ENCODE measurements around the gene LIMD2. TPM values are rescaled to one million over a fixed set of nuclear protein-coding genes. Genes with fewer than 3 reads are reported as not detected.

LIMD2 gene
- total RNA-seq, 2 donors from 2014 or later: 97.5 to 111 TPM

DNA sequence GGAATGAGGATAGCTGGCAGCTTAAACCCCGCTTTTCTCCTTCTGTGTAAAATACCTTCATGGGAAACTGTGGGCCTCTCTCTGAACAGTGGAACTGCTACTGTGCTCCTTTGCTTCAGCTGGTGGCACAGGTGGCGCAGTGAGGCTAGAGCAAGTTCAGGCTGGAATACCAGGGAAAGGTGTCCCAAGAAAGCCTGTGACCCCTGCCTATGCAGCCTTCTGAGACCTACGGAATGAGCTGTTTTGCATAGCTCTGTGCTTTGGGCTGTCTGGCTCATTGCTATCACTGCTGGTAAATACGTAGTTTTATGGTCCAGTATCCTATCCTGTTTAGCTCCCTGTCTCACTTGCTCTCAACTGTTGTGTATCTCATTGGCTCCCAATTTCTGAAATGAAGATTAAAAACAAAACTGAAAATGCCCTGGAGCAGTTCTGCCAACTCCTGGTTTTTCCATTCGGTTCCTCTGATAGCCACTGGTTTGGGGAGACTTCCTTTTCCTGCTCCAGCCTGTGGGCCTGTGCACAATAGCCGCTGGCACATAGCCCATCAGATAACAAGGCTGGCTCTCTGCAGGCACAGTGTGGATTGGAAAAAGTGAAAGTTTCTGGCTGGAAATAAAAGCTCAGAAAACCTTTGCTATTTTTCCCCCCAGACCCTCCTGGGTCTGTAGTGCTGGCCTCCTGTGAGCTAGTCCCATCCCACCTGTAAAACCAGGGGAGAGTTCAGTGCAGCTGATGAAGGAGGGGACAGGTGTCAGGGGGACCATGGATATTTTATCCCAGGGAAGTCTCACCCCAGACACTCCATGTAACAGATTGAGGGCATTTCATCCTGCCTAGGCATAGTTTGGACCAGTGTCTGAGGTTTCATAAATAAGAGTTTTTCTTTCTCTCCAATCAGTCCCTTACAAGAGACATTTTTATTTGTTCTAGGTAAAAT lies 24.0 kb downstream of the LIMD2 start:
- Histone ChIP-seq H3K27ac (ENCODE audit: low read depth, low read length) (no peak overlapping the region), H3K4me1 (ENCODE audit: control insufficient read depth, insufficient read depth, low read length) (peaks cover 17% of the 10 kb centered on the region), H3K27me3 (ENCODE audit: control insufficient read depth, insufficient read depth, low read length, poor library complexity, severe bottlenecking) (no peaks in the 10 kb centered on the region), H3K9ac (ENCODE audit: extremely low read depth, low read length, poor library complexity, severe bottlenecking) (no peak overlapping the region), H3K9me3 (ENCODE audit: control insufficient read depth, low read length) (no peaks in the 10 kb centered on the region), H3K4me3 (ENCODE audit: low read length) (no peak overlapping the region), H3K36me3 (ENCODE audit: control insufficient read depth, insufficient read depth, low read length) (peaks cover 6% of the 10 kb centered on the region)
- Mint-ChIP-seq H3K36me3 (ENCODE audit: low read depth) (peaks cover 3% of the 10 kb centered on the region), H3K27ac (peak overlapping the region; percentile 60), H3K27me3 (ENCODE audit: insufficient read depth) (no peaks in the 10 kb centered on the region), H3K4me1 (peaks cover 50% of the 10 kb centered on the region), H3K9me3 (no peaks in the 10 kb centered on the region), H3K4me3 (no peak overlapping the region)
- 88 to 91% methylated on average over 4 to 6 of the region's 6 CpGs for WGBS, 2 experiments (ENCODE audit: insufficient coverage in 1 of 2, insufficient read length in 1 of 2)
- DNase-seq: peak; percentile 71
- TF ChIP-seq, protein P1, sequence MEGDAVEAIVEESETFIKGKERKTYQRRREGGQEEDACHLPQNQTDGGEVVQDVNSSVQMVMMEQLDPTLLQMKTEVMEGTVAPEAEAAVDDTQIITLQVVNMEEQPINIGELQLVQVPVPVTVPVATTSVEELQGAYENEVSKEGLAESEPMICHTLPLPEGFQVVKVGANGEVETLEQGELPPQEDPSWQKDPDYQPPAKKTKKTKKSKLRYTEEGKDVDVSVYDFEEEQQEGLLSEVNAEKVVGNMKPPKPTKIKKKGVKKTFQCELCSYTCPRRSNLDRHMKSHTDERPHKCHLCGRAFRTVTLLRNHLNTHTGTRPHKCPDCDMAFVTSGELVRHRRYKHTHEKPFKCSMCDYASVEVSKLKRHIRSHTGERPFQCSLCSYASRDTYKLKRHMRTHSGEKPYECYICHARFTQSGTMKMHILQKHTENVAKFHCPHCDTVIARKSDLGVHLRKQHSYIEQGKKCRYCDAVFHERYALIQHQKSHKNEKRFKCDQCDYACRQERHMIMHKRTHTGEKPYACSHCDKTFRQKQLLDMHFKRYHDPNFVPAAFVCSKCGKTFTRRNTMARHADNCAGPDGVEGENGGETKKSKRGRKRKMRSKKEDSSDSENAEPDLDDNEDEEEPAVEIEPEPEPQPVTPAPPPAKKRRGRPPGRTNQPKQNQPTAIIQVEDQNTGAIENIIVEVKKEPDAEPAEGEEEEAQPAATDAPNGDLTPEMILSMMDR (conservative IDR thresholded peaks at IDR 0.05): no peak

DNA sequence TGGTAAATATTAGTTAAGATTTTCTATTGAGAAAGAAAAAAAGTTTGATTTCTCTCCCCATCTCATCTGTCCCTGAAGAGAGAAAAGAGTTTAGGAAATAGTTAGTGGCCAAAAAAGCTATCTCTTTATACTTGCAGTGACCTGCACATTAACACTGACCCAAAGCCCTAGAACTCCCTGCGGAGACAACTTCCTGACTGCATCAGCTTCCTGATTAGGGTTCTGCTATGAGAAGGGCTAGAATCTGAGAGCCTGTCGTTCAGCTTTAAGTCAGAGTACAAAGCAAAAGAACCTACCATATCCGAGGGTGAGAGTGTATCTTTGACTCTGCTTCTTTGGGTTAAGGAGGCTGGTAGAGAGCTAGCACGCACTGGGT lies 24.7 kb downstream of the LIMD2 start:
- Histone ChIP-seq H3K27me3 (ENCODE audit: control insufficient read depth, insufficient read depth, low read length, poor library complexity, severe bottlenecking) (no peaks in the 10 kb centered on the region), H3K4me1 (ENCODE audit: control insufficient read depth, insufficient read depth, low read length) (peaks cover 17% of the 10 kb centered on the region), H3K36me3 (ENCODE audit: control insufficient read depth, insufficient read depth, low read length) (peaks cover 6% of the 10 kb centered on the region), H3K4me3 (ENCODE audit: low read length) (no peak overlapping the region), H3K9ac (ENCODE audit: extremely low read depth, low read length, poor library complexity, severe bottlenecking) (no peak overlapping the region), H3K9me3 (ENCODE audit: control insufficient read depth, low read length) (no peaks in the 10 kb centered on the region), H3K27ac (ENCODE audit: low read depth, low read length) (no peak overlapping the region)
- Mint-ChIP-seq H3K36me3 (ENCODE audit: low read depth) (peaks cover 7% of the 10 kb centered on the region), H3K9me3 (no peaks in the 10 kb centered on the region), H3K4me3 (no peak overlapping the region), H3K27me3 (ENCODE audit: insufficient read depth) (no peaks in the 10 kb centered on the region), H3K27ac (peak overlapping the region; percentile 60), H3K4me1 (peaks cover 43% of the 10 kb centered on the region)
- WGBS, 2 experiments (ENCODE audit: insufficient coverage in 1 of 2, insufficient read length in 1 of 2): 27 to 47% methylated on average over 3 to 4 of the region's 4 CpGs
- peak; percentile 83 for DNase-seq
- TF ChIP-seq, protein P1 (conservative IDR thresholded peaks at IDR 0.05): no peak

DNA sequence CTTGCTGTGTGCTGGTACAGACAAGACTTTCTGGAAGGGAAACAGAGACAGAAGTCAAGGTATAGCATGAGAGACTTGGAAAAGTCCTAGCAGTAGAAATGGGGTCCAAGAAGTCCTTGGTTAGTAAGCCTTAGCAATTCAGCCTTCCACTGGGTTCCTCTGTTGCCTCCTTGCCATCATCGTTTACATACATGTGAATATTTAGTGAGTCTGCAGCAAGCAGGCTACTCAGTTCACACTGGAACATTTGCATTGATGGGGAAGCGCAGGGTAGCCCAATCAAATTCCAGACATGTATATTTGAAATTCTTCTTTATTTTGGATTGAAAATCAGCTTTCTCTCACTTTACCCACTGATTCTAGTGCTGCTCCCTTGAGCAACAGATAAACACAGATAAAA lies 27.1 kb downstream of the LIMD2 start:
- H3K27me3 Mint-ChIP-seq (ENCODE audit: insufficient read depth): no peaks in the 10 kb centered on the region
- H3K4me3 ChIP-seq (ENCODE audit: low read length): no peak overlapping the region
- no peak overlapping the region for H3K4me3 Mint-ChIP-seq
- peaks cover 38% of the 10 kb centered on the region for H3K4me1 Mint-ChIP-seq
- H3K36me3 ChIP-seq (ENCODE audit: control insufficient read depth, insufficient read depth, low read length): peaks cover 11% of the 10 kb centered on the region
- H3K27ac ChIP-seq (ENCODE audit: low read depth, low read length): no peak overlapping the region
- H3K9ac ChIP-seq (ENCODE audit: extremely low read depth, low read length, poor library complexity, severe bottlenecking): no peak overlapping the region
- H3K27ac Mint-ChIP-seq: no peak overlapping the region
- peaks cover 17% of the 10 kb centered on the region for H3K4me1 ChIP-seq (ENCODE audit: control insufficient read depth, insufficient read depth, low read length)
- H3K9me3 Mint-ChIP-seq: no peaks in the 10 kb centered on the region
- TF ChIP-seq, protein P1 (conservative IDR thresholded peaks at IDR 0.05): no peak
- H3K9me3 ChIP-seq (ENCODE audit: control insufficient read depth, low read length): no peaks in the 10 kb centered on the region
- H3K36me3 Mint-ChIP-seq (ENCODE audit: low read depth): peaks cover 22% of the 10 kb centered on the region
- peak; percentile 55 for DNase-seq
- WGBS, 2 experiments (ENCODE audit: insufficient coverage in 1 of 2, insufficient read length in 1 of 2): 98 to 100% methylated on average over 2 of the region's 2 CpGs
- no peaks in the 10 kb centered on the region for H3K27me3 ChIP-seq (ENCODE audit: control insufficient read depth, insufficient read depth, low read length, poor library complexity, severe bottlenecking)

Measured in endodermal cell (in vitro differentiated cells).